OCI-LY1 (cell line): ENCODE results near the gene CDK17.

Source experiments
- EZH2 ChIP-seq: fragments of 200-600 bp; sonication (generic), shearing (Covaris generic); IDR thresholded peaks from 2 replicates; pipeline ENCODE4 v1.8.0; 2017; ENCODE audit warnings: borderline replicate concordance, mixed run types, mild to moderate bottlenecking, antibody characterized with exemption, low read length, moderate library complexity, mixed read lengths
- TF ChIP-seq, protein P1 (sequence below): fragments of 200-600 bp; sonication (generic), shearing (Covaris generic); IDR thresholded peaks from 2 replicates; pipeline ENCODE4 v1.5.1; 2017; ENCODE audit warnings: mild to moderate bottlenecking, antibody characterized with exemption, low read length, moderate library complexity, mixed read lengths

GRCh38 chr12:96263449-96263902, 136.8 kb downstream of the CDK17 start:
- TF ChIP-seq, protein P1, sequence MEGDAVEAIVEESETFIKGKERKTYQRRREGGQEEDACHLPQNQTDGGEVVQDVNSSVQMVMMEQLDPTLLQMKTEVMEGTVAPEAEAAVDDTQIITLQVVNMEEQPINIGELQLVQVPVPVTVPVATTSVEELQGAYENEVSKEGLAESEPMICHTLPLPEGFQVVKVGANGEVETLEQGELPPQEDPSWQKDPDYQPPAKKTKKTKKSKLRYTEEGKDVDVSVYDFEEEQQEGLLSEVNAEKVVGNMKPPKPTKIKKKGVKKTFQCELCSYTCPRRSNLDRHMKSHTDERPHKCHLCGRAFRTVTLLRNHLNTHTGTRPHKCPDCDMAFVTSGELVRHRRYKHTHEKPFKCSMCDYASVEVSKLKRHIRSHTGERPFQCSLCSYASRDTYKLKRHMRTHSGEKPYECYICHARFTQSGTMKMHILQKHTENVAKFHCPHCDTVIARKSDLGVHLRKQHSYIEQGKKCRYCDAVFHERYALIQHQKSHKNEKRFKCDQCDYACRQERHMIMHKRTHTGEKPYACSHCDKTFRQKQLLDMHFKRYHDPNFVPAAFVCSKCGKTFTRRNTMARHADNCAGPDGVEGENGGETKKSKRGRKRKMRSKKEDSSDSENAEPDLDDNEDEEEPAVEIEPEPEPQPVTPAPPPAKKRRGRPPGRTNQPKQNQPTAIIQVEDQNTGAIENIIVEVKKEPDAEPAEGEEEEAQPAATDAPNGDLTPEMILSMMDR = no peak
- no peak for TF ChIP-seq EZH2
